NB4 (cell line): ENCODE data around the gene TRPT1.
A peak's percentile ranks its signal among the peaks of the same experiment; 100 is the strongest.

ENCODE experiments used
- DNase-seq: peaks from one replicate; pipeline ENCODE4 v3.0.0; 2010; ENCODE audit warnings: low read depth
- H3K4me3 ChIP-seq: one replicate; pipeline ENCODE4 v1.5.1; 2011; ENCODE audit warnings: mild to moderate bottlenecking, low read depth, low read length, moderate library complexity
- MYC ChIP-seq: IDR thresholded peaks from 2 replicates; pipeline ENCODE4 v1.6.1; 2011; ENCODE audit warnings: low read depth, low read length
- POLR2A ChIP-seq: IDR thresholded peaks from 2 replicates; pipeline ENCODE4 v1.6.1; 2011; ENCODE audit warnings: mild to moderate bottlenecking; ENCODE audit not compliant: insufficient read length; ENCODE audit errors: extremely low read depth
- TF ChIP-seq, protein P1 (sequence below): IDR thresholded peaks from 2 replicates; pipeline ENCODE4 v1.6.1; 2011; ENCODE audit warnings: low read depth, low read length
- TF ChIP-seq, protein P2 (sequence below): IDR thresholded peaks from one replicate; pipeline ENCODE4 v1.5.1; 2012; ENCODE audit warnings: low read depth, low read length

TRPT1 gene

GRCh38 chr11:64254326-64254725 lies 28.3 kb upstream of the TRPT1 start:
- no peak overlapping the region for H3K4me3 ChIP-seq
- no peak for DNase-seq

DNA sequence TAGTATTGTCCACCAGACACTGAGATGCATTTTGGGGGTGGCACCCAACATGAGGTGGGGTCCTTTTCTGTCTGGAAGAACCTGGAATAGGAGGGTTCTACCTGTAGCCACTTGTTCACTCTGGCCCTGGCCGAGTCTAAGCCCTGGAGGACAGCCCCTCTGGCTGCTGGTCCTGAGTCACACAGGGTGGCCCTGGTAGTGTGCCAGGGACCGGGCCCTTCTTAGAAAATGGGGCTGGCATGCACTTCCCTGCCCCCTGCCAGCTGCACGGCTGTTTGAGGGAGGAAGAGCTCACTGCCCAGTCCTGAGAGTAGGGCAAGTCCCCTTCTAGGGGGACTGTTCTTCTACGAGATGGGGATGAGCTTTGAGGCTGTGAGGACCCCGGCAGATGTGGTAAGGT lies 27.5 kb upstream of the TRPT1 start:
- H3K4me3 ChIP-seq = no peak overlapping the region
- TF ChIP-seq, protein P1, sequence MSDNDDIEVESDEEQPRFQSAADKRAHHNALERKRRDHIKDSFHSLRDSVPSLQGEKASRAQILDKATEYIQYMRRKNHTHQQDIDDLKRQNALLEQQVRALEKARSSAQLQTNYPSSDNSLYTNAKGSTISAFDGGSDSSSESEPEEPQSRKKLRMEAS = no peak
- TF ChIP-seq, protein P2, sequence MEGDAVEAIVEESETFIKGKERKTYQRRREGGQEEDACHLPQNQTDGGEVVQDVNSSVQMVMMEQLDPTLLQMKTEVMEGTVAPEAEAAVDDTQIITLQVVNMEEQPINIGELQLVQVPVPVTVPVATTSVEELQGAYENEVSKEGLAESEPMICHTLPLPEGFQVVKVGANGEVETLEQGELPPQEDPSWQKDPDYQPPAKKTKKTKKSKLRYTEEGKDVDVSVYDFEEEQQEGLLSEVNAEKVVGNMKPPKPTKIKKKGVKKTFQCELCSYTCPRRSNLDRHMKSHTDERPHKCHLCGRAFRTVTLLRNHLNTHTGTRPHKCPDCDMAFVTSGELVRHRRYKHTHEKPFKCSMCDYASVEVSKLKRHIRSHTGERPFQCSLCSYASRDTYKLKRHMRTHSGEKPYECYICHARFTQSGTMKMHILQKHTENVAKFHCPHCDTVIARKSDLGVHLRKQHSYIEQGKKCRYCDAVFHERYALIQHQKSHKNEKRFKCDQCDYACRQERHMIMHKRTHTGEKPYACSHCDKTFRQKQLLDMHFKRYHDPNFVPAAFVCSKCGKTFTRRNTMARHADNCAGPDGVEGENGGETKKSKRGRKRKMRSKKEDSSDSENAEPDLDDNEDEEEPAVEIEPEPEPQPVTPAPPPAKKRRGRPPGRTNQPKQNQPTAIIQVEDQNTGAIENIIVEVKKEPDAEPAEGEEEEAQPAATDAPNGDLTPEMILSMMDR = no peak
- TF ChIP-seq POLR2A = no peak
- no peak for TF ChIP-seq MYC
- no peak for DNase-seq

More at GRCh38 chr11:64254326-64254725, 28.3 kb upstream of the TRPT1 start:
- TF ChIP-seq, protein P1 = no peak
- TF ChIP-seq, protein P2 = no peak
- TF ChIP-seq MYC (no peak), POLR2A (no peak)

- no peak for TF ChIP-seq MYC
- TF ChIP-seq, protein P1 = no peak
- no peak for TF ChIP-seq POLR2A
- TF ChIP-seq, protein P2 = no peak
- DNase-seq = no peak
- H3K4me3 ChIP-seq = no peak overlapping the region
These were observed 27.1 kb upstream of the TRPT1 start for GRCh38 chr11:64253043-64253442.

DNA sequence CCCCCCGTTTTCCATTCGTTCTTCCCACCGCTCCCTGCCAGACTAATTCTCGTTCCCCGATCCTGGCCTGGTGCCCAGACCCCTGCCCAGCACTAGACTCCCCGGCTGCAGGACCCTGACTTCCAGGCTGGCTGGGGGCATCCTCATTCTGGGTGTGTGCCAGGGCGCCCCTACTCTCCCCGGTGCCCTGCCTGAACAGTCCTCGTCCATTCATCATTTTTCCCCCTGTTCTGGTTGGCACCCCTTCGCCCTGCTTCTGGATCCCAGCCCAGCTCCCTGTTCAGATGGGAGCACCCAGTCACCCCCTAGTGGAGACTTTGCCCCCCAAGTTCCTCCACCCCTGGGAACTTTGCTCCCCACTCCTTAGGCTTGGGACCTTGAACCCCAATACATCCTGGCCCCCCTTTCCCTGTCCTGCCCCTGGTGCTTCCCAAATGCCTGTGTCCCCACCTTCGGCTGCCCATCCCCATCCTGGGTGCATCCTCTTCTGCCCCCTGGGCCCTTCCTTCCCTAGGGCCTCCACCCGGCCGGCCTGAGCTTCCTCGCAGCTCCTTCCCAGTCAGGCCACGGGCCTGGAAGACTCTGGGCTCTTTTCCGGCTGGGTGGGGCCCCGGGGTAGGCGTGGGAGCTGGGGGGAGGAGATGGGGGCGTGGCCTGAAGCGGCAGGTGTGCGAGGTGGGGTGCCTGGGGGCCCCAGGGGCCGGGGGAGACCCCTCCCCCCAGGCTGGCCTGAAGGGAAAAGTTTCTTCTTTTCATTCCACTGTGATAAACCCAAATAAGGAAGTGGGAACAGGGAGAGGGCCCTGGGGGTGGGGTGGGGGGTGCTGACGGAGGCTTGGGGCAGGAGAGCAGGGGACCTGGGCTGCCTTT lies 26.3 kb upstream of the TRPT1 start:
- peak overlapping the region; percentile 60 for H3K4me3 ChIP-seq
- no peak for TF ChIP-seq MYC
- TF ChIP-seq, protein P2 = peak; percentile 60
- DNase-seq = no peak

- no peak for DNase-seq
- TF ChIP-seq MYC = no peak
- TF ChIP-seq POLR2A = no peak
- TF ChIP-seq, protein P2 = no peak
- TF ChIP-seq, protein P1 = no peak
- peak overlapping the region; percentile 60 for H3K4me3 ChIP-seq
These were observed 25.7 kb upstream of the TRPT1 start for GRCh38 chr11:64251753-64252002.
